GM19372 (cell line): ENCODE data around the gene TMEM106A.
"Not testable (repeated sequence)": the region's sequence is repeated elsewhere in the genome, so short reads cannot be mapped to it uniquely, and the experiment has no call there.

ENCODE experiments used
- ATAC-seq: cut with Tn5 transposase; IDR thresholded peaks from one replicate; pipeline ENCODE4 v1.9.1; 2021; ENCODE audit warnings: mild to moderate bottlenecking, low read depth, moderate library complexity; ENCODE audit not compliant: unreplicated experiment

TMEM106A gene, protein sequence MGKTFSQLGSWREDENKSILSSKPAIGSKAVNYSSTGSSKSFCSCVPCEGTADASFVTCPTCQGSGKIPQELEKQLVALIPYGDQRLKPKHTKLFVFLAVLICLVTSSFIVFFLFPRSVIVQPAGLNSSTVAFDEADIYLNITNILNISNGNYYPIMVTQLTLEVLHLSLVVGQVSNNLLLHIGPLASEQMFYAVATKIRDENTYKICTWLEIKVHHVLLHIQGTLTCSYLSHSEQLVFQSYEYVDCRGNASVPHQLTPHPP

DNA sequence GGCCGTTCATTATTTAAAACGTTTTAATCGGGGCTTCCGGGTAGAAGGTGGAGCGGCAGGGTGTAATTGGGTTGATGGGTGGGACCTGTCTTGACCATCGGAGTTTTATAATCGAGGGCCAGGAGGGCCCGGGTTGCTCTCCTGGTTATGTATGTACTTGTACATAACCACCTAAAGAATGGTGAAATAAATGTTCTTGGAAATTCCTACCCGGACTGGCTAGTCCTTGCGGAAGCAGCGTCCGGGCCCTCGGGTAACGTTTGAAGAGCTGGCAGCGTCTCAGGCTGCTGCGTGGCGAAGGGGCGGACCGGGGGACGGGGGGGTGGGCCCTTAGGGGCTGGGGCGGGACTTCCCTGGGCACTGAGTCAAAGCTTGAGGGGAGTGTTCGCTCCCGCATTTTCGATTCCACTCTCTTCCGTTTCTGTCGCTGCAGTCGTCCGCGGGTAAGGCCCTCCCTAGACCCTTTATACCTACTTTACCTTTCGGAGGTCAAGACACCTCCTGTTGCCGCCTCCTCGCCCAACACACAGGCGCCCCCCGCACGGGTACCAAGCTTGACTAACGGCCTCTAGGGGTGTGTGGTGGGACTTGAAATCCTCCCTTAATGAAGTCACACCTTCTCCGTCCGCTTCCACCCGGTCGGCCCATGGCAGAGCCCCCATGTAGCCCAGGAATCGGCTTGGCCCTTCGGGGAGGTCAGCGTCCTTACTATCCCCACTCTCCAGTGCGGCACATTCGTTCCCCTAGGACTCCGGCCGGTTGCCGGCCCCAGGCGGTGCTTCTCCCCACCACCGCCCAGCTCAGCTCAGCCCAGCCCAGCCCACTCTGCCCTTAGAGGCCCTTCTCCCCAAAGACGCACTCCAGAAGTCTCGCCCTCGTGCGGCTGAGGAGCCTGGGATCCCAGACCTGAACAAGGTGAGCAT lies at the start of gene TMEM106A:
TSS of gene TMEM106A (plus strand) at position 396 of the 923 bp plus-strand sequence. CDS start 1,167 bp downstream, outside the sequence.
- ATAC-seq = peak; percentile 66

DNA sequence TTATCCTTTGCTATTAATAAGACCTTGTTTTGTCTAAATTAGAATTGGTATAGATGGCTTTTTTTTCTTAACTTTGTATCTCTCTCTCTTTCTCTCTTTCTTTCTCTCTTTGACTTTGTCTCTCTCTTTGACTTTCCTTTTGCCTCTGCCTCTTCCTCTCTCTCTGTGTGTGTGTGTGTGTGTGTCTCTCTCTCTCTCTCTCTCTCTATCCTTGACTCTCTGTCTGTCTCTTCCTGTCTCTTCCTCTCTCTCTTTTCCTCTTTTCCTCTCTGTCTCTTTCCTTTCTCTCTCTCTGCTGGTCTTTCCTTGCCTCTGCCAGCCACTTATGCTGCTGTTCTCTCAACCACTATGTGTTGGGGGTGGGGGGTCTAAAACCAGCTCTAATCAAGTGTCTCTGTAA lies 45.7 kb upstream of the TMEM106A start:
- ATAC-seq = not testable (repeated sequence)

DNA sequence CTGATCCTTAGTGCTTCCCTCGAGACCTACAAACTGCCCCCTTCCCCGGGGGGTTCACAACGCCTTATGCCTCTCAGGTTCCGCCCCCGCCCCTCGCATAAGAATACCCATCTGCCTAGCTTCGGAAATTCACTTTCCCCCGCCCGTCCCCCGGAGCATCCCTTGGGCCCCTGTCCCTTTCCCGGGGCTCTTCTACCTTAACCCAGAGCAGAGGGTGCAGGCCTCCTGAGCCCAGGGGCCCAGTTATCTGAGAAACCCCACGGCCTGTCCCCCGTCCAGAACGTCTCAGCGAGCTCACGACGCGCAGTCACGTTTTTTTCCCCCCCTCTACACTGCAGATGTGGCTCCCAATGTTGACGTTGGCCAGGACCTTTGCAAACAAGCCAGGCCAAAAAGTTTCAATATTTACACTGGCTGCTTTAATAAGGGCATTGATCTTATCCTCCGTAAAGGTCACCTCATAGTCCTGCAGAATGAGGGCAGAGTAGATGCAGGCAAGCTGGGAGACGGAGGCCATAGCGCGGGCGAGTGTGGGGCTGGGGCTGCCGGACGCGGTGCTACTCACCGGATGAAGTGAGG lies 42.0 kb upstream of the TMEM106A start:
- ATAC-seq = peak; percentile 25

DNA sequence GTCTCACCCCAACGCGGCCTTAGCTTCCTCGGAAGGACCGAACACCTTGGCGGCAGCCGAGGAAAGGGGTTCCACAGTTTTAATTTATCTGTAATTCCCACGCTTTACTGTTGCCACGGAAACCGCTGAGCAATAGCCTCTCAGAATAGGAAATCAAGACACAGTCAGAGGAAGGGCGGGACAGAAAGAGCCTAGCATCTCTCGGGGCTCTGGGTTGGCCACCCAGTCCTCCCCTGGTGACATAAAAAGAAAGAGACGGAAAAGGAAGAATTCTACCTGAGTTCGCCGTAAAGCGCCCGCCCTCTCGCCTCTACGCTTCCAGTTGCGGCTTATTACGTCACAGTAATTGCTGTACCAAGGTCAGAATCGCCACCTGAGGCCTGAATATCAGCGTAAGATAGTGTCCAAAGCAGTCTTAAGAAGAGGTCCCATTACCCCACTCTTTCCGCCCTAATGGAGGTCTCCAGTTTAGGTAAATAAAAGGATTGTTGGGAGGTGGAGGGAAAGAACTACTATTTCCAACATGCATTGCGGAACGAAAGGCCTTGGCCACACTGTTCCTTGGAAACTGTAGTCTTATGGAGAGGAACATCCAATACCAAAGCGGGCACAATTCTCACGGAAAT lies 41.4 kb upstream of the TMEM106A start:
- ATAC-seq = peak; percentile 60

DNA sequence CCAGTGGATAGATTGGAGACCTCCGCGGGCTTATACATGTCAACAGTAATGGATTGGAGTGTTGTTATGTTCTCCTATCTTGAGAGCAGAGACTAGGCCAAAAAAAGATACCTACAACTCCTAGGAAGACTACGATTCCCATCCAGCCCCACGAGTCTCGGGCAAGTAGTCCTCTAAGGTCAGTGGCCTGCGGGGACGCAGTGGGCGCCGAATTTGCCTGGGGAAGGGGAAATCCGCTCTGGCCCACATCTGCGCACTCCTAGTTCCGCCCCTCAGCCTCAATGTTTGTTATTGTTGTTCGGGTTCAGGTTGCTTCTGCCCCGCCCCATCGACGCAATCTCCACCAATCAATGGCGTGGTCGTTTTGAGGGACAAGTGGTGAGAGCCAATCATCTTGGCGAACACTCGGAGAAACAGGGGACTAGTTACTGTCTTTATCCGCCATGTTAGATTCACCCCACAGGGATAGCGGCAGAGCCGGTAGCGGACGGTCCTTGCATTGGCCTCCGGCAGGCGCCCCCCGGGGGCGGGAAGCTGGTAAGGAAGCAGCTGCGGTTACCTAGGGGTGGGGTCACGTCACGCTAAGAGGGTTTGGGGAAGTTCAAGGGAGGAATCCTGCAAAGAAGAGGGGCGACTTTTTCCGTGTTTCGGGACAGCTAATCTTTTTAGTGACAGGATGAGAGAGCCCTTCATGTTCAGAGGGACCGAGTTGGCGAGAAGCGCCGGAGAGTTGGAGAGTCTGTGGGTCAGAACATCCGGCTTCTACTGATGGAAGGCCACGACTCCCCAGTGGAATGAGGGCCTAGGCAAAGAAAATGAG lies 40.7 kb upstream of the TMEM106A start, which contains the start of gene NBR1:
TSS of gene NBR1 (plus strand) at position 449 of the 820 bp plus-strand sequence. CDS start 4,586 bp downstream, outside the sequence.
- peak; percentile 72 for ATAC-seq

DNA sequence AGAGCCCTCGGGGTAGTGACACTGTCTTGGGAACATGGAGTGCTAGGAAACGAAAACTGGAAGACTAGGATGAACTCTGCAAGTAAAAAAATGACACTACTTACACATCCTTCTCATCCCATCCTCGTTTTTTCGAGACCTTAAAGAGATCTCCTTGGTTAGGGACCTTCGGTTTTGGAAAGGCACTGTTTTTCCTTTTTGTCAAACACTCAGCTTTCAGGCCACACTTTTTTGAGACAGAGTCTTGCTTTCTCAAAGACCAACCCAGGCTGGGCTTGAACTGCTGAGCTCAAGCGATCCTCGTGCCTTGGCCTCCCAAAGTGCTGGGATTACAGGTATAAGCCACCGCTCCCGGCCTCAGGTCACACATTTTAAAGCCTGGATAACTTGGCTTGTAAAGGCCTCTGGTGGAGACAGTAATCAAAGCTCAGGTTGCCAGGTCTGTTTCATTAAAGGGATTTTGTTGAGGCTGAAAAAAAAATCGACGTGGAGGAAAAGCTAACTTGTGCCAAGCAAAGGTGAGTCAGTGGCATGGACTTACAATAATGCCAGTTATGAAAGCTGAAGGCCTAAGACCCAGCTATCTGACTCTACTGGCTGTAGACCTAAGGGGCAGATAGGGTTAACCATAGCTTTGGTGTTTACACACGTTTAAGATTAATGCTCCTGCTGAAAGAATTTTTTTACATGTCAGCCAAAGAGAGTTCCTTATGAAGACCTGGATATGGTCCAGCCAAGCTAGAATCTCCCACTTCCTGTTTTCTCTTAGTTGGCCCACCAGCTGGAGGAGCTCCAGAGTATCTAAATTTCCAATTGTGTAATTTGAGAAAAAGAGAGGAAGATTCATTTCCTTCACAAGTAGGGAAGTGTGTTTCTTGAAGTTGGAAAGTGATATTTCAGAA lies 39.8 kb upstream of the TMEM106A start:
- no peak for ATAC-seq

DNA sequence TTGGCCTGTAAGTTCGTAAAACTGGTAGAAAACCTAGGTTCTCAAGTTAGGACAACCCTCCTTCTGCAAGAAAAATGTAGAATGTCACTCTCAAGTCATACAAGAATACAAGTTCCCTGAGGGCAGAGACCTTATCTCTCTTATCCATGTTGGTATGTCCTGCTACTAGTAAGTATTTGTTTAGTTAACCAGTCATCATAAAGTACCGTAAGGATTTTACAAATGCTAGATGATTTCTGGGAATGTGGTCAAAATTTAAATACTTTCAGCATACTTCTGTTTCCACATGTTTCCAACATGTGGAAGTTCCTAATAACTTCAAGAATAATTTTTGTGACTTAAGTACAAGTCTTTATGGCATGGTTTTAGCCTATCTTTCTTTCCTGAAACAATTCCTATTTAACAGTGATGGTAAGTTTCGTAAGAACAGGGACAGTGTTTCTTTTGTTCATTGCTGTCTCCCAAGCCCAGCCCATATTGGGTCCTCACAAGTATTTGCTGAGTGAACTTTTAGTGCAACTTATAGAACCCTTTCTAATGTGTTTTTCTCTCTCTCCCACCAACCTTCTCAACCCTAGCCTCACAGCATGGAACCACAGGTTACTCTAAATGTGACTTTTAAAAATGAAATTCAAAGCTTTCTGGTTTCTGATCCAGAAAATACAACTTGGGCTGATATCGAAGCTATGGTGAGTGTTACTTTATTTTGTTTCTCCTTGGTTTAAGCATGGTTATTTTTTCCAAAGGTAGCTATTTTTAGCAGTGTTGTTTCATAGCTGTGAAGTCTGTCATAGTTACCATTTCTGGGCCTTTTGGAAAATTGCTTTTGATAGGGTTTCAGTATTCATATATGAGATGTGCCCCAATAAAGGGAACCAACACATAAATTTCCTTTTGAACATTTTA lies 36.2 kb upstream of the TMEM106A start:
- ATAC-seq = no peak

DNA sequence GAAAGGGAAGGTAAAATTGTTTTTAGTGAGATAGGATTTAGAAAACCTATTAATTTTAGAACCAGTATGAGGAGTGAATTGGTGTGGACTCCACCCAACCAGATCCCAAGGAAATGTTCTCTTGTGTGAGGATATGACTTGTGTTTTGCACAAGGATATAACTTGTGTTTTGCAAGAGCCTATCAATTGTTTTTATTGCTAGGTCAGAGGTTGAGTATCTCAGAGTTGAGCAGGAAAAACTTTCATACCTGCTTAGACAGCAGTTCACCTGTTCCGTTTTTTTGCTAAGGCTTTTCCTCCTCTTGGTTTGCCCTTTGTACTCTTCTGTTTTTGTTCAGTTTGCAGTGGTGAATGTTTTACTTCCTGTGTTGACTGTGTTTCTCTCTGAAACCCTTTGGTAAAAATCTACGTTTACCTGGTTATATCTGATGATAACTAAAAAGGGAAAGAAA lies 35.5 kb upstream of the TMEM106A start:
- ATAC-seq = no peak

DNA sequence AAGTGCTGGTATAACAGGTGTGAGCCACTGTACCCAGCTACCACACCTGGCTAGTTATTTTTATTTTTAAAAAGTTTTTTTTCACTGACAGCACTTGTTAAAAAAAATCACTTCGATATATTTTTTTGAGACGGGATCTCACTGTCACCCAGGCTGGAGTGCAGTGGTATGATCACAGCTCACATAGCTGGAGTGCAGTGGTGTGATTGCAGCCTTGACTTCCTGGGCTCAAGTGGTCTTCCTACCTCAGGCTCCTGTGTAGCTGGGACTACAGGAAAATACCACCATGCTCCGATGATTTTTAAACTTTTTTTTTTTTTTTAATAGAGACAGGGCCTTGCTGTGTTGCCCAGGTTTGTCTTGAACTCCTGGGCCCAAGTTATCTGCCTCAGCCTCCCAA lies 27.8 kb upstream of the TMEM106A start:
- ATAC-seq = no peak

DNA sequence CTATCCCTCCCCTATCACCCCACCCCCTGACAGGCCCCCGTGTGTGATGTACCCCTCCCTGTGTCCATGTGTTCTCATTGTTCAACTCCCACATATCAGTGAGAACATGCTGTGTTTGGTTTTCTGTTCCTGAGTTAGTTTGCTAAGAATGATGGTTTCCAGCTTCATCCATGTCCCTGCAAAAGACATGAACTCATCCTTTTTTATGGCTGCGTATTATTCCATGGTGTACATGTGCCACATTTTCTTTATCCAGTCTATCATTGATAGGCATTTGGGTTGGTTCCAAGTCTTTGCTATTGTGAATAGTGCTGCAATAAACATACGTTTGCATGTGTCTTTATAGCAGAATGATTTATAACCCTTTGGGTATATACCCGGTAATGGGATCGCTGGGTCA lies 25.0 kb upstream of the TMEM106A start:
- not testable (repeated sequence) for ATAC-seq

DNA sequence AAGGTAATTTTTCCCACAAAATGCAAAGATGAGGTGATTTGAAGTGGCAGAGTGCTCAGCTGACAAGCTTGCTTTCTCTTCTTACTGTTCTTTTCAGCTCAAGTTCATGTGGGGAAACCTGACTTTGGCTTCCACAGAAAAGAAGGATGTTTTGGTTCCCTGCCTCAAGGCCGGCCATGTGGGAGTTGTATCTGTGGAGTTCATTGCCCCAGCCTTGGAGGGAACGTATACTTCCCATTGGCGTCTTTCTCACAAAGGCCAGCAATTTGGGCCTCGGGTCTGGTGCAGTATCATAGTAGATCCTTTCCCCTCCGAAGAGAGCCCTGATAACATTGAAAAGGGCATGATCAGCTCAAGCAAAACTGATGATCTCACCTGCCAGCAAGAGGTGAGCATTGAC lies 18.4 kb upstream of the TMEM106A start:
- ATAC-seq = no peak

DNA sequence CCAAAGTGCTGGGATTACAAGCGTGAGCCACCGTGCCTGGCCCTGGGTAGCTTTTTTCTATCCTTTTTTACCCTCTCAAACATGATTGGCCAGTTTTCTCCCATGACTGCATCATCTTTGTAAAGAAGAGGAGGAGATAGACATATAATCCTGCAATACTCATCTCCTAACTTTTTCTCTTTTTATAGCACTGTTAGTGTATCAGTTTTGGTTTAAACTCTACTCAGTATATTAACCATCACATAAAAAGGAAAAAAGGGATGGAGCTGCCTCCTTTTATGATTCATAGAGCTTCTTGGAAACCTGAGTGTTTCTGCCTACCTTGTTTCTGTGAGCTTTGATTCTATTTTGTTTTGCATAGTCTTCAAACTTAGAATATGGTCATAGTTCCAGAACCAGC lies 12.0 kb upstream of the TMEM106A start:
- no peak for ATAC-seq

DNA sequence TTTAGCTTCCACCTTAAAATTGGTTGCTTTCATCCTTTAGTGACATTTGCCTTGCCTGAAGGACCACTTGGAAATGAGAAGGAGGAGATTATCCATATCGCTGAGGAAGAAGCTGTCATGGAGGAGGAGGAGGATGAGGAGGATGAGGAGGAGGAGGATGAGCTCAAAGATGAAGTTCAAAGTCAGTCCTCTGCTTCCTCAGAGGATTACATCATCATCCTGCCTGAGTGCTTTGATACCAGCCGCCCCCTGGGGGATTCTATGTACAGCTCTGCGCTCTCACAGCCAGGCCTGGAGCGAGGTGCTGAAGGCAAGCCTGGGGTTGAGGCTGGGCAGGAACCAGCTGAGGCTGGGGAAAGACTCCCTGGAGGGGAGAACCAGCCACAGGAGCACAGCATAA lies 11.5 kb upstream of the TMEM106A start:
- ATAC-seq = no peak

DNA sequence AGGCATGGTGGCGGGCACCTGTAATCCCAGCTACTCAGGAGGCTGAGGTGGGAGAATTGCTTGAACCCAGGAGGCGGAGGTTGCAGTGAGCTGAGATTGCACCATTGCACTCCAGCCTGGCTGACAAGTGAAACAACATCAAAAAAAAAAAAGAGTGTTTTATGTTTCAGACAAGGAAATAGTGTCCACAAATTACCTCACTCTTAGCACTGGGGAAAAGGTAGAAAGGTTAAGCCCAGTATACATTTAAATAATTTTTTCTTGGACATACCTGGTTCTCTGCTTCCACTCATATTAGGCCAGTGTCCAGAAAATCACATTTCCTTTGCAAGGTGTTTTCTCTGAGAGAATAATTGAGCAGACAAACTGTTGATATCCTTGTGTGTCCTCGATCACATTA lies 8.7 kb upstream of the TMEM106A start:
- ATAC-seq = not testable (repeated sequence)

DNA sequence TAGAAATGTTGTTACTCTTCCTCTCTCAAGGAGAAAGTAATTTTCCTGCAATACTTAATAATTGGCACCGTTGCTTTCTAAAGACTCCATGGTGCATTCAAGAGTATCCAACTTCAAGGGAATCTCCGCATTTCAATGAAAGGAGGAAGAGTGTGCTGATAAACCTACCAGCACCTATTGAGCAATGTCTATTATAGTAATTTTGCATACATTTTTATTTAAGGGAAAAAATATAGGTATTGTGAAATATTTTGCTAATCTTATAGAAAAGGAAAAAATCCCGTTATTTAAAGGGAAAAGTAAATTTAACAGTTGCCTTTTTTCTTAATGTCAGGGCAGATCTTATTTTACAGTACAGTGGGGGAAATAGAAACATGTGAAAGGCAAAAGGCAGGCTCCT lies 1.1 kb upstream of the TMEM106A start:
- ATAC-seq = no peak

DNA sequence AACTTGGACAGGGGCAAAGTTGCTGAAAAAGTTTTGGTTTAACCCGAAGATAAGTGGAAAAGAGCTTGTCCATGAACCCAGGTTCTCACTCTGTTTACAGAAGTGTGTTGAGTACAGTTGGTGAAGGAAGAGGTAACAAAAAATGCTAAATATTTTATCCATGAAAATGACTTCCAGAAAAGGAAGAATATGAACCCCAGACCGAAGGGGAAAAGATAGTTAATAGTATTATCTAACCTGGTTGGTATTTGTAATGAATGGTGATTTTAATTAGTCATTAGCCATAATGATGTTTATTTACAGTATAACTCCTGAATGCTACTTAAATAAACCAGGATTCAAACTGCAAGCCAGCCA lies 574 bp upstream of the TMEM106A start:
- no peak for ATAC-seq

DNA sequence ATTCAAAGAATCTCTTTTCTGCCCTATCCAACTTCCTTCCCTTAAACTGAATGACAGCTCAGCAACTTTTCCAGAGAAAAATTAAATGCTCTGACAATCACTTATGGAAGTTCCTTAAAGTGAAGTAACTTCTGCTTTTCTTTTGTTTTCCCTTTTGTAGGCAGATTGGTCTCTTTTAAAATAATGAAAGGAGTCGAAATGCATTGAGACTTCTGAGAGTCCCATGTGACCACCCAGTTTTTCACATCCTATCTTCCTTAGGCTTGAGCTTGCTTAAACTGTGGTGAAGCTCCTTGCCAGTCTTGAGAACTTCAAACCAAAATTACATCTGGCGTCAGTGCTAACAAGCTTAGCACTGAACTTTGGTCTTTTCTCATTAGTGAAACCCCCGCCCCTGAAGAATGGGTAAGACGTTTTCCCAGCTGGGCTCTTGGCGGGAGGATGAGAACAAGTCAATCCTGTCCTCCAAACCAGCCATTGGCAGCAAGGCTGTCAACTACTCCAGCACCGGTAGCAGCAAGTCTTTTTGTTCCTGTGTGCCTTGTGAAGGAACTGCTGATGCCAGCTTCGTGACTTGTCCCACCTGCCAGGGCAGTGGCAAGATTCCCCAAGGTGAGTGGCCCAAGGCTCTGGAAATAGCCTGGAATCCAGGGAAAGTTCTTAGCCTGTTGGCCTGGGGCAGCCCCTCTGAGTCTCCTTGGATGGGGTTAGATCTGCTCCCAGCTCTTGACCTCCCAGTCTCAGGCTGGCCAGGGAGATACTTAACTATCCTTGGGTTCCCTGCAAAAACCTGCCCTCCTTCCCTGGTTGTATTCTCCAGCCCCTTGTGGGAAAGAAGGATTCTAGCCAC lies 1.2 kb downstream of the TMEM106A start:
- ATAC-seq = no peak
